HepG2 (cell line): ENCODE measurements around the gene SIRT7.

Source experiments
- ATF2 ChIP-seq: sonication (generic); formaldehyde crosslinking; IDR thresholded peaks from 2 replicates; pipeline ENCODE4 v1.4.0; 2020; ENCODE audit warnings: missing genetic modification reagents
- CHD2 ChIP-seq: IDR thresholded peaks from 2 replicates; pipeline ENCODE4 v1.6.1; 2011; ENCODE audit warnings: low read depth, low read length, improper control_type of control experiment
- MYC ChIP-seq: sonication (generic); formaldehyde crosslinking; IDR thresholded peaks from 2 replicates; pipeline ENCODE4 v1.9.0; 2021; ENCODE audit warnings: missing genetic modification reagents, borderline replicate concordance
- POLR2AphosphoS5 ChIP-seq: IDR thresholded peaks from 2 replicates; pipeline ENCODE4 v1.6.1; 2012; ENCODE audit warnings: low read depth, low read length
- RFX5 ChIP-seq: IDR thresholded peaks from 2 replicates; pipeline ENCODE4 v1.6.1; 2011; ENCODE audit warnings: low read depth, low read length, improper control_type of control experiment
- ZNF597 ChIP-seq: sonication (generic); formaldehyde crosslinking; IDR thresholded peaks from 2 replicates; pipeline ENCODE4 v1.5.0; 2020; ENCODE audit warnings: missing genetic modification reagents
- ZNF740 ChIP-seq: sonication (generic); formaldehyde crosslinking; IDR thresholded peaks from 2 replicates; pipeline ENCODE4 v1.4.0; 2020; ENCODE audit warnings: missing genetic modification reagents

- TF ChIP-seq ZNF597: no peak
- no peak for TF ChIP-seq POLR2AphosphoS5
- TF ChIP-seq CHD2: no peak
- TF ChIP-seq ATF2 (CRISPR knock-in tag): no peak
- no peak for TF ChIP-seq ZNF740 (CRISPR knock-in tag)
- TF ChIP-seq MYC (CRISPR knock-in tag): no peak
- TF ChIP-seq RFX5: no peak
Observed at GRCh38 chr17:81885454-81885853, 32.5 kb downstream of the SIRT7 start.
